HS-27A (cell line): ENCODE results near the gene MYO10.

Experiments
- DNase-seq: peaks from one replicate; pipeline ENCODE4 v3.0.0-alpha.2; 2012; ENCODE audit warnings: low read depth, missing footprints

Gene MYO10

GRCh38 chr5:16943846-16944678 lies 8.0 kb upstream of the MYO10 start:
- DNase-seq = no peak

DNA sequence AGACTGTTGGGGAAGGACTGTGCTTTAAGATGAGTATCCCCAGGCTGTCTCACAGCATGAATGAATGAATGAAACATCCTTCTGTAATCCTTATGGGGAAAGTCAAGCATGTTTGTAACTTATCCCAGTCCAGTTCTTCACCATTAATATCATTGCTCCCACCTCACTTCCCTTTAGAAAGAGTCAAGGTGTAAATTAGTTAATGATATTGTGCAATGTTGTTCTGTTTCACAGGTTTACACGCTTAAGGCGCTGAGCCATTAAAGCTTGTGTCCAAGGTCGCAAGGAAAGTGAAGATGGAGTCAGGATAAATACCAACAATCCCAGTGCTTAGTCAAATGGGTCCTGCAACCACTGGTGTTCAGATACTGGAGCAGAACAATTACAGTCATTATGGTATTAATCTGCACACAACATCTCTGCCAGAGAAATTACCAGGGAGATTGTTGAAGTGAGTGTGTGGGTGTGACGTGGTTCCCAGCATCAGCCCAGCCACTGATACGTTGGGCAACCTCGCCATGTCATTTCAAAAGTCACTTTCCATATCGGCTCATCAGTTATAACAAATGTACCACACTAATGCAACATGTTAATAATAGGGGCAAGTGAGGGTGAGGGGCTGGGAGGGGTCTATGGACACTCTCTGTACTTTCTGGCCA lies 1.5 kb upstream of the MYO10 start:
- no peak for DNase-seq

DNA sequence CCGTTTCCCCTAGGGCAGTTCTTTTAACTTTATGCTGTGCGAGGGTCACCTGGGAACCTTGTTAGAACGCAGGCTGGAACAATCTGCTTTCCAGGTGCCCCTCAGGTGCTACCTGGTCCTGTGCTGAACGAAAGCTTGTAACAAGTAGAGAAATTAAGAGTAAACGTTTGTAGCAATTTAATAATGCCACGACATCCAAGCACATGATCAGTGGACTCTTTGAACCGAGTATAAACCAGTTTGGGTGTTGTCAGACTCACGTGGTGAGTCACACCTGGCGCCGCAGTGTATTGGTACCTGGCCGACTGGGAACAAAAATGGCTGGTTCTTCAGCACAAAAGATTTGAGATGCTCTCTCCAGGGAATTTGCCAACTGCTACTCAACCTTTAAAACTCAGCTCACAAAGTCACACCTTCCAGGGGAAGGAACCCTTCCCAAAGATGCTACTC lies 926 bp upstream of the MYO10 start:
- no peak for DNase-seq

DNA sequence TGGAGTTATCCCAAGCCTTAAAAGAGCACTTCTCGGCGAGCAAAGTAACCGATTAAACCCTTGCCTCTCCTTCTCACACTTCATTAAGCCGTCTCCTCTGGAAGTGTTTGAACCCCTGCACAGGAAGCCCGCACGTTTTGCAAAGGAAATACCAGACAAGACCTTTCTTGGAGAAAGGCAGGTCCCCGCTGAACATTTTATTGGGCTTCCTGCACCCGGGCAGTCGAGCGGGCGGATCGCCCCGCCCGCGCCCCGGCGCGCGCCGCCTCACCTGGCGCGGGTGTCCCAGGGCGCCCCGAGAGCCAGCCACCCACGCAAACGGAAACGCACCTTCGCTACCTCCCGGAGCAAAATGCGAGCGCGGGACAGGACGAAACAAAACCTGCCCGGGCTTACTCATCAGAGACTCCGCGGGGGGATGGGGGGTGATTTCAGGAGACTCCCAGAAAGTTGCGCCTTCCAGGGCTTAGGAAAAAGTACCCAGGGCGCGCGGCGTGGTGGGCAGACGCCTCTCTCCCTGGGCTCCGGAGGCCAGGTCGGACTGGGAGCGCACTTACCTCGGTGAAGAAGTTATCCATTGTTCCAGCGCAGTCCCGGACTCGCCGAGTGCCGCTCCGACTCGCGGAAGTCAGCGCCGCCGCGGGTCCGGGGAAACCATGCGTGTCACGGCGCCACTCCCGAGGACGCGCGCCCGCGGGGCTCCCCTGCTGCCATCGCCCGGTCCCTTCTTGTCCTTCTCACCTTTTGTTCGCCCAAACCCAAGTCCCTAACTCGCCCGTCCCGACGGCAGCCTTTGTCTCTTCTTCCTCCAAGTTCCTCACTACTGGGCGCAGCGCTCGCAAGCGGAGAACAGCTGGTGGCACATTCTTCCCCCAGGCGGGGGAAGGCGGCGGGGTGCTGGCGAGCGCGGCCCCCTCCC lies 598 bp downstream of the MYO10 start:
- peak; percentile 51 for DNase-seq

- peak; percentile 19 for DNase-seq
These were observed 1.4 kb downstream of the MYO10 start for GRCh38 chr5:16934677-16935153.

- DNase-seq = peak; percentile 62
These were observed 2.0 kb downstream of the MYO10 start for GRCh38 chr5:16934123-16934522.

DNA sequence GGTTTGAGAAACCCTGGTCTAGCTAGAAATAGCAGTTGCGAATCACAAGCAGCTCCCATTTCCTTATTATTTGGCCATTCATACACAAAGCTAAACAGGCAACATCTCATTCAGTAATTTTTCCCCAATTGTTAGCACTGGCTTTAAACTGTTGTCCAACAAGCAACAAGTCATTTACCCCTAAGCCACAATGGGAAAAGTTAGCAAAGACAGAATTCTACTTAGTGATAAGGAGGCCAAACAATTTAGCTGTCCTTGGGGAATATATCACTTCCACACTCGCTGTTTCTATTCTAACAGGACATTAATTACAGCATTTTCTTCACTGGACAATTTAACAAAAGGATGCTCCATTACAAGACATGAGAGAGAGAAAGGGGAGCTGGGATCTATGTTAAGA lies 2.8 kb downstream of the MYO10 start:
- DNase-seq = no peak

DNA sequence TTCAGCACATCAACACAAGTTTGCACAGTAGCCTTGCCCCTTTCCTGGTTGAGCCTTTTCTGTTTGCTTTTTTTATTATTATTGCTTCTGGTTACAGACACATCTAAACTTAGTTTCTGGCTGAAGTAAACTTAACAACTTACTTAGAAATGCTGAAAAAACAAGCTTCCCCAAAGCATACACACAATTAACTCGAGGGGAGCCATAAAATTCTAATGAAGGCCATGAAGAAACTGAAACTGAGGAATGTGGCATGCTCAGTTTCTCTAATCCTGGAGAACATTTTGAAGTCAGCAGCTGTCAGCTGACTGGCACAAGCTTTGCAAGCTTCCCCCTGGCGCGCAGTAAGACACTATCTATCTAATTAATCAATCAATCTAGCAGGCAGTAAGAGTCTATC lies 3.7 kb downstream of the MYO10 start:
- no peak for DNase-seq

- no peak for DNase-seq
These were observed 4.6 kb downstream of the MYO10 start for GRCh38 chr5:16931334-16932110.

GRCh38 chr5:16930496-16930895 lies 5.6 kb downstream of the MYO10 start:
- DNase-seq = no peak

- no peak for DNase-seq
These were observed 6.3 kb downstream of the MYO10 start for GRCh38 chr5:16929831-16930230.

DNA sequence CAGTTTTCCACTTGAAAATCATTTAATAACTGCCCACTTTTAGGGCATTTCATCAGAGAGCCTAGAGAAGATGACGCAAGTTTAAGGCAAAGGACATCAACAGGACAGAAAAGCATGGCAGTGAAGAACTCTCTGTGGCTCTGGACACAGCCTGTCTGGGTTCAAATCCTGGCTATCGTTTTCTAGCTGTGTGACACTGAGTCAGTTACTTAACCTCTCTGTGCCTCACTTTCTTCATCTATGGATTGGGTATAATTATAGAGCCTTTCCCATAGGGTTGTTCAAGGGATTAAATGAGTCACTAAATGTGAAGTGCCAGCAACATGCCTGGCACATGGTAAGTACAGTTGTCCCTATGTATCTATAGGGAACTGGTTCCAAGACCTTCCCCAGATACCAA lies 6.7 kb downstream of the MYO10 start:
- no peak for DNase-seq

DNA sequence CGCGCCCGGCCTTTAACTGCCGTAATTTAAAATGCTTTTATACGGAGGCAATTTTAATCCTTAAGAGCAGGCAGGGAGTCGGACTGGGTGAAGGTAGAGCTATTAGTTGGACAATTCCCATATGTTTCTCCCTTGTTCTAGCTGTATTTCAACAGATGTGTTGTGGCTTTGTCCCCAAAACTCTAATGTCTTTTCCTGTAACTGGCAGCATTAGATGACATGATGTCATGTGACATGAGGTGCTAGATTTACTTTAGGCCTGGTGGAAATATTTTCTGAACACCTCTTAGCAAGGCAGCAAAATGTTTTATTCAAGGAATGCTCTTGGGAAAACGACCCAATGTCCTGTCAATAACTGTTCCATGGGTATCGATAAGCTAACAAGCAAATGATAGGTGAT lies 8.5 kb downstream of the MYO10 start:
- DNase-seq = no peak

GRCh38 chr5:16926417-16926816 lies 9.7 kb downstream of the MYO10 start:
- no peak for DNase-seq

GRCh38 chr5:16924206-16924605 lies 11.9 kb downstream of the MYO10 start:
- no peak for DNase-seq

GRCh38 chr5:16922430-16922829 lies 13.7 kb downstream of the MYO10 start:
- DNase-seq = no peak

DNA sequence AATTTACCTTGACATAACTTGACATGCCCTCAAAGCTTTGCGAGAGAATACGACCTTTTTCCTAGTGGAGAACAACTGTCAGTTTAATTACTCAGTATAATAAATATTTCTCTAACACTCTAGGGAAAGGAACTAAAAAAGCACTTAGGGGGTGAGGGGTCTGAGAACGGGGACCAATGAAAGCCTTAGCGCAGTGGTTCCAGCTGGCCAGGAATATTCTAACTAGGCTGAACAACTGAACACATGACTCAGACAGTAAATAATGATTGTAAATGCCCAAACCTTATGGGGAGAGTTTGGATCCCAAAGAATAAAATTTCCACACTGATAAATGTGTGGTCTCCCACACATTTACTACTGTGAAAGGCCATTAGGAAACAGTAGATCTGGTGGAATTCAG lies 14.9 kb downstream of the MYO10 start:
- DNase-seq = no peak

GRCh38 chr5:16920109-16920816 lies 15.8 kb downstream of the MYO10 start:
- no peak for DNase-seq

GRCh38 chr5:16918891-16919671 lies 17.0 kb downstream of the MYO10 start:
- DNase-seq = no peak

- no peak for DNase-seq
These were observed 17.9 kb downstream of the MYO10 start for GRCh38 chr5:16918156-16918555.
